Caco-2 (cell line): ENCODE measurements around the gene ELP5. TPM values are rescaled to one million over a fixed set of nuclear protein-coding genes. Genes with fewer than 3 reads are reported as not detected.
A peak's percentile ranks its signal among the peaks of the same experiment; 100 is the strongest.

Experiments used
- BruUV-seq: library from RNA; stranded (reverse); fragments of 400-500 nt; replicated peaks from 2 replicates; lab custom pipeline; 2021; lab: Mats Ljungman, UMichigan
- CTCF ChIA-PET: fragments of 300-600 bp; sonication (Branson Sonifier 250); formaldehyde crosslinking; loops from one replicate; lab custom pipeline; 2022; ENCODE audit warnings: antibody characterized with exemption; lab: Charles Lee
- POLR2A ChIA-PET: fragments of 300-600 bp; sonication (Branson Sonifier 250); formaldehyde crosslinking; loops from one replicate; lab custom pipeline; 2022; ENCODE audit warnings: antibody characterized with exemption; lab: Charles Lee
- DNase-seq, 2 experiments: peaks; one replicate each; pipeline versions ENCODE4 v3.0.0 to v3.0.0-alpha.2; 2020 to 2022
- H3K27me3 ChIP-seq: replicated peaks from 2 replicates; pipeline ENCODE4 v1.6.0; 2011; ENCODE audit warnings: low read length; ENCODE audit not compliant: control insufficient read depth, insufficient read depth
- H3K36me3 ChIP-seq: 2 replicates; pipeline ENCODE4 v1.5.1; 2011; ENCODE audit warnings: low read length; ENCODE audit not compliant: control insufficient read depth, insufficient read depth
- H3K4me1 ChIP-seq: fragments of 250-450 bp; sonication (Bioruptor Pico); 2 replicates; pipeline ENCODE4 v1.5.1; 2020; ENCODE audit warnings: mild to moderate bottlenecking
- H3K4me3 ChIP-seq: 2 replicates; pipeline ENCODE4 v1.5.1; 2011; ENCODE audit warnings: low read depth, mild to moderate bottlenecking, control low read depth, low read length
- H3K9me3 ChIP-seq: fragments of 250-450 bp; sonication (Bioruptor Pico); 2 replicates; pipeline ENCODE4 v1.5.1; 2020; ENCODE audit warnings: mild to moderate bottlenecking, moderate library complexity
- H3K27ac Mint-ChIP-seq: one replicate; pipeline ENCODE4 v1.8.0; 2022; ENCODE audit warnings: mixed read lengths; ENCODE audit not compliant: unreplicated experiment
- H3K27me3 Mint-ChIP-seq: one replicate; pipeline ENCODE4 v1.8.0; 2022; ENCODE audit warnings: mixed read lengths; ENCODE audit not compliant: insufficient read depth, unreplicated experiment
- H3K36me3 Mint-ChIP-seq: one replicate; pipeline ENCODE4 v1.8.0; 2022; ENCODE audit warnings: mild to moderate bottlenecking, mixed read lengths; ENCODE audit not compliant: insufficient read depth, unreplicated experiment
- H3K4me1 Mint-ChIP-seq: one replicate; pipeline ENCODE4 v1.8.0; 2022; ENCODE audit warnings: low read depth, mixed read lengths; ENCODE audit not compliant: unreplicated experiment
- H3K4me3 Mint-ChIP-seq: one replicate; pipeline ENCODE4 v1.8.0; 2022; ENCODE audit warnings: mild to moderate bottlenecking, moderate library complexity, mixed read lengths; ENCODE audit not compliant: unreplicated experiment
- H3K9me3 Mint-ChIP-seq: one replicate; pipeline ENCODE4 v1.8.0; 2022; ENCODE audit warnings: mixed read lengths; ENCODE audit not compliant: unreplicated experiment
- CTCF ChIP-seq, 2 experiments: fragments of 200-600 bp in 1 of 2; IDR thresholded peaks; 1 replicate in 1 of 2; 2 replicates in 1 of 2; pipeline versions ENCODE4 v1.5.1 to v1.8.0; 2011 to 2022; ENCODE audit warnings: antibody characterized with exemption in 1 of 2, control low read depth in 1 of 2, inconsistent platforms in 1 of 2, low read depth in 1 of 2, low read length in 1 of 2, mild to moderate bottlenecking in 1 of 2, moderate library complexity in 1 of 2; ENCODE audit not compliant: insufficient read depth in 1 of 2, severe bottlenecking in 1 of 2, unreplicated experiment in 1 of 2
- intact Hi-C: fragments of 100-400 bp; cut with micrococcal nuclease; formaldehyde crosslinking; loops from one replicate; pipeline ENCODE4 v1.10.0; 2022; ENCODE audit not compliant: unreplicated experiment
- total RNA-seq: library from RNA; stranded (reverse); gene quantifications from 2 replicates; pipeline ENCODE4 v1.2.3, GENCODE V29; 2022

The ELP5 gene
- total RNA-seq, 1 experiment from 2014 or later = 43.2 TPM

- intact Hi-C loops = loop anchor here (1.0 kb wide), 1 partner anchor 13 kb away; the partner anchor contains the start of gene ELP5
- H3K36me3 ChIP-seq = no peaks in the 10 kb centered on the region; the same call in 1 of the 2 replicates
- peaks cover 22% of the 10 kb centered on the region for H3K4me1 Mint-ChIP-seq
Observed at GRCh38 chr17:7239091-7240027, 12.7 kb upstream of the ELP5 start, which contains the start of gene PHF23. Gene PHF23 (minus strand): TSS chr17:7239457. CDS start chr17:7239279, 178 bp downstream.

GRCh38 chr17:7240375-7240774 is 11.6 kb upstream of the ELP5 start:
- POLR2A ChIA-PET = no interaction called here
- H3K27ac Mint-ChIP-seq = no peak overlapping the region
- peaks cover 65% of the 10 kb centered on the region for H3K36me3 Mint-ChIP-seq
- Histone ChIP-seq H3K4me1 (peaks cover 6% of the 10 kb centered on the region; the same call in 1 of the 2 replicates), H3K36me3 (no peaks in the 10 kb centered on the region; the same call in 1 of the 2 replicates), H3K9me3 (no peaks in the 10 kb centered on the region), H3K27me3 (no peaks in the 10 kb centered on the region), H3K4me3 (no peak overlapping the region)
- H3K4me1 Mint-ChIP-seq = peaks cover 22% of the 10 kb centered on the region
- BruUV-seq = no TSS peak
- H3K27me3 Mint-ChIP-seq = peaks cover 3% of the 10 kb centered on the region
- no peaks in the 10 kb centered on the region for H3K9me3 Mint-ChIP-seq
- peak overlapping the region; percentile 94 for H3K4me3 Mint-ChIP-seq
- TF ChIP-seq CTCF (IDR thresholded peaks at IDR 0.05; ENCODE audit: insufficient read depth in 1 of 2, low read depth in 1 of 2, low read length in 1 of 2, severe bottlenecking in 1 of 2, unreplicated experiment in 1 of 2) = no peak
- CTCF ChIA-PET = no interaction called here
- intact Hi-C loops = no loop called here
- no peak for DNase-seq

More at GRCh38 chr17:7239091-7240027, 12.7 kb upstream of the ELP5 start, which contains the start of gene PHF23:
- H3K27me3 Mint-ChIP-seq = peaks cover 3% of the 10 kb centered on the region
- H3K36me3 Mint-ChIP-seq = peaks cover 68% of the 10 kb centered on the region
- Histone ChIP-seq H3K9me3 (no peaks in the 10 kb centered on the region), H3K27me3 (no peaks in the 10 kb centered on the region), H3K4me1 (peaks cover 6% of the 10 kb centered on the region; the same call in 1 of the 2 replicates), H3K4me3 (peak within 1 kb of the TSS; percentile 77)
- no peak for TF ChIP-seq CTCF (IDR thresholded peaks at IDR 0.05; ENCODE audit: insufficient read depth in 1 of 2, low read depth in 1 of 2, low read length in 1 of 2, severe bottlenecking in 1 of 2, unreplicated experiment in 1 of 2)
- POLR2A ChIA-PET = no interaction called here
- peak; percentile 93 to 96 for DNase-seq
- no peaks in the 10 kb centered on the region for H3K9me3 Mint-ChIP-seq
- CTCF ChIA-PET = interaction anchor here (0.7 to 1.4 kb wide), 3 partner anchors 19 to 70 kb away, joined by 3 to 4 read pairs (median 3); no protein-coding TSS in a partner anchor
- H3K27ac Mint-ChIP-seq = peak within 1 kb of the TSS; percentile 82
- no TSS peak for BruUV-seq
- peak within 1 kb of the TSS; percentile 94 for H3K4me3 Mint-ChIP-seq

GRCh38 chr17:7241090-7241733 is 10.8 kb upstream of the ELP5 start:
- ChIA-PET POLR2A (interaction anchor here (1.0 kb wide), 1 partner anchor 15 kb away, joined by 3 read pairs; no protein-coding TSS in a partner anchor), CTCF (interaction anchor here (0.8 kb wide), 1 partner anchor 10 kb away, joined by 3 read pairs; the partner anchor contains the start of genes CTDNEP1 and ELP5)
- BruUV-seq = no TSS peak
- Mint-ChIP-seq H3K27ac (peak overlapping the region; percentile 96), H3K9me3 (no peaks in the 10 kb centered on the region), H3K4me1 (peaks cover 22% of the 10 kb centered on the region), H3K4me3 (peak overlapping the region; percentile 94), H3K27me3 (peaks cover 3% of the 10 kb centered on the region), H3K36me3 (peaks cover 65% of the 10 kb centered on the region)
- Histone ChIP-seq H3K9me3 (no peaks in the 10 kb centered on the region), H3K27me3 (no peaks in the 10 kb centered on the region), H3K4me3 (peak overlapping the region; percentile 84), H3K36me3 (no peaks in the 10 kb centered on the region; the same call in 1 of the 2 replicates), H3K4me1 (peaks cover 6% of the 10 kb centered on the region; the same call in 1 of the 2 replicates)
- no peak for TF ChIP-seq CTCF (IDR thresholded peaks at IDR 0.05; ENCODE audit: insufficient read depth in 1 of 2, low read depth in 1 of 2, low read length in 1 of 2, severe bottlenecking in 1 of 2, unreplicated experiment in 1 of 2)
- no peak for DNase-seq
- intact Hi-C loops = no loop called here
